GM12801 (cell line): Measurements from ENCODE around the gene ESD.

ENCODE experiments used
- CTCF ChIP-seq: IDR thresholded peaks from one replicate; pipeline ENCODE4 v1.5.1; 2011; ENCODE audit warnings: control low read depth; ENCODE audit not compliant: insufficient read length; ENCODE audit errors: extremely low read depth

Gene ESD

GRCh38 chr13:46726347-46726746, 70.6 kb downstream of the ESD start:
- no peak for TF ChIP-seq CTCF
